ENCODE measurements around the gene DTX4.
"Not testable (repeated sequence)": the region's sequence is repeated elsewhere in the genome, so short reads cannot be mapped to it uniquely, and the experiment has no call there.

GRCh38 chr11:59136551-59136950 lies 35.4 kb upstream of the DTX4 start:
- TF ChIP-seq, protein P1, sequence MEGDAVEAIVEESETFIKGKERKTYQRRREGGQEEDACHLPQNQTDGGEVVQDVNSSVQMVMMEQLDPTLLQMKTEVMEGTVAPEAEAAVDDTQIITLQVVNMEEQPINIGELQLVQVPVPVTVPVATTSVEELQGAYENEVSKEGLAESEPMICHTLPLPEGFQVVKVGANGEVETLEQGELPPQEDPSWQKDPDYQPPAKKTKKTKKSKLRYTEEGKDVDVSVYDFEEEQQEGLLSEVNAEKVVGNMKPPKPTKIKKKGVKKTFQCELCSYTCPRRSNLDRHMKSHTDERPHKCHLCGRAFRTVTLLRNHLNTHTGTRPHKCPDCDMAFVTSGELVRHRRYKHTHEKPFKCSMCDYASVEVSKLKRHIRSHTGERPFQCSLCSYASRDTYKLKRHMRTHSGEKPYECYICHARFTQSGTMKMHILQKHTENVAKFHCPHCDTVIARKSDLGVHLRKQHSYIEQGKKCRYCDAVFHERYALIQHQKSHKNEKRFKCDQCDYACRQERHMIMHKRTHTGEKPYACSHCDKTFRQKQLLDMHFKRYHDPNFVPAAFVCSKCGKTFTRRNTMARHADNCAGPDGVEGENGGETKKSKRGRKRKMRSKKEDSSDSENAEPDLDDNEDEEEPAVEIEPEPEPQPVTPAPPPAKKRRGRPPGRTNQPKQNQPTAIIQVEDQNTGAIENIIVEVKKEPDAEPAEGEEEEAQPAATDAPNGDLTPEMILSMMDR (IDR thresholded peaks at IDR 0.05; ENCODE audit: low read depth, low read length) = not testable (repeated sequence)
- not testable (repeated sequence) for TF ChIP-seq POLR2A (IDR thresholded peaks at IDR 0.05; ENCODE audit: extremely low read depth, insufficient read length); MAX (IDR thresholded peaks at IDR 0.05; ENCODE audit: low read depth, low read length)

Measured in NB4 (cell line).